BJ (cell line): Measurements from ENCODE around the gene ZNF396. TPM values are rescaled to one million over a fixed set of nuclear protein-coding genes. Genes with fewer than 3 reads are reported as not detected.
A peak's percentile ranks its signal among the peaks of the same experiment; 100 is the strongest.

Experiments used
- CTCF ChIA-PET: fragments of 350-600 bp; formaldehyde crosslinking; extraction: SDS; loops from one replicate; lab custom pipeline; 2021; ENCODE audit warnings: antibody characterized with exemption, inconsistent platforms; lab: Yijun Ruan, JAX
- POLR2A ChIA-PET: fragments of 300-600 bp; sonication (Branson Sonifier 250); formaldehyde crosslinking; extraction: SDS; loops from one replicate; lab custom pipeline; 2021; ENCODE audit warnings: antibody characterized with exemption; lab: Charles Lee
- DNase-seq: peaks from one replicate; pipeline ENCODE4 v3.0.0-alpha.2; 2011; ENCODE audit warnings: low read depth
- H3K27me3 ChIP-seq: 2 replicates; pipeline ENCODE4 v1.6.0; 2011; ENCODE audit warnings: low read length; ENCODE audit not compliant: control insufficient read depth, insufficient read depth
- H3K36me3 ChIP-seq: 2 replicates; pipeline ENCODE4 v1.5.1; 2011; ENCODE audit warnings: low read length; ENCODE audit not compliant: control insufficient read depth, insufficient read depth
- H3K4me3 ChIP-seq: 2 replicates; pipeline ENCODE4 v1.5.1; 2011; ENCODE audit warnings: low read depth, mild to moderate bottlenecking, control low read depth, low read length
- CTCF ChIP-seq: IDR thresholded peaks from 2 replicates; pipeline ENCODE4 v1.5.1; 2011; ENCODE audit warnings: low read depth, mild to moderate bottlenecking, control low read depth, inconsistent platforms, low read length, moderate library complexity; ENCODE audit not compliant: insufficient read depth
- polyA plus RNA-seq: library from polyadenylated mRNA; depleted of rRNA; stranded (reverse); fragments of >200 nt; gene quantifications from 2 replicates; pipeline ENCODE4 v1.2.3, GENCODE V29; 2011

ZNF396 gene
- polyA plus RNA-seq, 1 experiment = 0.60 TPM

GRCh38 chr18:35376393-35376741 is 770 bp downstream of the ZNF396 start:
- no peak for DNase-seq
- TF ChIP-seq CTCF = no peak
- ChIA-PET POLR2A (no interaction called here), CTCF (no interaction called here)
- Histone ChIP-seq H3K4me3 (peak overlapping the region; percentile 76), H3K36me3 (no peaks in the 10 kb centered on the region), H3K27me3 (0 out of 2 replicates have a peak, but pooled peaks cover 4% of the 10 kb centered on the region)

- H3K4me3 ChIP-seq = no peak overlapping the region
- H3K27me3 ChIP-seq = 0 out of 2 replicates have a peak, but pooled peaks cover 4% of the 10 kb centered on the region
- no peak for DNase-seq
- ChIA-PET CTCF (interaction anchor here (1.3 to 2.3 kb wide), 2 partner anchors 11 to 33 kb away, joined by 3 to 11 read pairs; no protein-coding TSS in a partner anchor), POLR2A (no interaction called here)
- H3K36me3 ChIP-seq = no peaks in the 10 kb centered on the region
- no peak for TF ChIP-seq CTCF
Measured at GRCh38 chr18:35374708-35375107, 2.4 kb downstream of the ZNF396 start.

GRCh38 chr18:35371412-35372195 is 5.5 kb downstream of the ZNF396 start:
- ChIA-PET POLR2A (no interaction called here), CTCF (interaction anchor here (1.3 kb wide), 1 partner anchor 16 kb away, joined by 5 read pairs; no protein-coding TSS in a partner anchor)
- no peak for TF ChIP-seq CTCF
- Histone ChIP-seq H3K27me3 (no peaks in the 10 kb centered on the region), H3K4me3 (no peak overlapping the region), H3K36me3 (no peaks in the 10 kb centered on the region)
- no peak for DNase-seq

GRCh38 chr18:35369126-35369525 is 8.0 kb downstream of the ZNF396 start:
- Histone ChIP-seq H3K4me3 (no peak overlapping the region), H3K36me3 (no peaks in the 10 kb centered on the region), H3K27me3 (no peaks in the 10 kb centered on the region)
- CTCF ChIA-PET = interaction anchor here (0.6 kb wide), 1 partner anchor 8 kb away, joined by 3 read pairs; the partner anchor contains the start of gene ZNF396
- no peak for DNase-seq
- TF ChIP-seq CTCF = no peak
- POLR2A ChIA-PET = no interaction called here

GRCh38 chr18:35368595-35368994 is 8.5 kb downstream of the ZNF396 start:
- Histone ChIP-seq H3K4me3 (no peak overlapping the region), H3K36me3 (no peaks in the 10 kb centered on the region), H3K27me3 (no peaks in the 10 kb centered on the region)
- DNase-seq = no peak
- no peak for TF ChIP-seq CTCF
- CTCF ChIA-PET = interaction anchor here (0.6 to 1.2 kb wide), 2 partner anchors 8 to 136 kb away, joined by 3 to 4 read pairs; partner anchors contain the start of gene ZNF396
- POLR2A ChIA-PET = no interaction called here
